Measurements from ENCODE around the gene DUSP22.

Gene DUSP22

GRCh38 chr6:328136-328670, 35.9 kb downstream of the DUSP22 start:
- no peaks in the 10 kb centered on the region for H3K4me1 Mint-ChIP-seq
- DNase-seq (ENCODE audit: low spot score in 2 of 2), result no peak
- no peaks in the 10 kb centered on the region for H3K36me3 Mint-ChIP-seq (ENCODE audit: insufficient read depth)
- H3K9me3 Mint-ChIP-seq, result no peaks in the 10 kb centered on the region
- H3K27me3 Mint-ChIP-seq, result no peaks in the 10 kb centered on the region
- no peak overlapping the region for H3K27ac Mint-ChIP-seq (ENCODE audit: low read depth)
- no peak for ATAC-seq (replicated peaks; ENCODE audit: extremely low read depth, poor library complexity, severe bottlenecking)
- H3K4me3 Mint-ChIP-seq, result no peak overlapping the region

GRCh38 chr6:328924-329323, 36.6 kb downstream of the DUSP22 start:
- H3K9me3 Mint-ChIP-seq, result no peaks in the 10 kb centered on the region
- DNase-seq (ENCODE audit: low spot score in 2 of 2), result no peak
- no peaks in the 10 kb centered on the region for H3K27me3 Mint-ChIP-seq

GRCh38 chr6:329888-330691, 37.8 kb downstream of the DUSP22 start:
- Mint-ChIP-seq H3K27ac (ENCODE audit: low read depth) (no peak overlapping the region), H3K9me3 (no peaks in the 10 kb centered on the region), H3K27me3 (no peaks in the 10 kb centered on the region), H3K4me3 (no peak overlapping the region), H3K4me1 (no peaks in the 10 kb centered on the region), H3K36me3 (ENCODE audit: insufficient read depth) (peaks cover under 1% of the 10 kb centered on the region)
- DNase-seq (ENCODE audit: low spot score in 2 of 2) (no peak), ATAC-seq (replicated peaks; ENCODE audit: extremely low read depth, poor library complexity, severe bottlenecking) (no peak)

More at GRCh38 chr6:328924-329323, 36.6 kb downstream of the DUSP22 start:
- no peak overlapping the region for H3K27ac Mint-ChIP-seq (ENCODE audit: low read depth)
- no peak overlapping the region for H3K4me3 Mint-ChIP-seq
- H3K4me1 Mint-ChIP-seq, result no peaks in the 10 kb centered on the region
- ATAC-seq (replicated peaks; ENCODE audit: extremely low read depth, poor library complexity, severe bottlenecking), result no peak
- H3K36me3 Mint-ChIP-seq (ENCODE audit: insufficient read depth), result no peaks in the 10 kb centered on the region

GRCh38 chr6:330948-331347, 38.7 kb downstream of the DUSP22 start:
- H3K27ac Mint-ChIP-seq (ENCODE audit: low read depth), result no peak overlapping the region
- no peak for DNase-seq (ENCODE audit: low spot score in 2 of 2)
- no peaks in the 10 kb centered on the region for H3K27me3 Mint-ChIP-seq
- no peaks in the 10 kb centered on the region for H3K9me3 Mint-ChIP-seq
- peaks cover 4% of the 10 kb centered on the region for H3K4me1 Mint-ChIP-seq
- ATAC-seq (replicated peaks; ENCODE audit: extremely low read depth, poor library complexity, severe bottlenecking), result no peak
- peaks cover 1% of the 10 kb centered on the region for H3K36me3 Mint-ChIP-seq (ENCODE audit: insufficient read depth)
- no peak overlapping the region for H3K4me3 Mint-ChIP-seq

GRCh38 chr6:331622-332521, 39.6 kb downstream of the DUSP22 start:
- Mint-ChIP-seq H3K4me3 (no peak overlapping the region), H3K4me1 (peaks cover 13% of the 10 kb centered on the region), H3K27ac (ENCODE audit: low read depth) (no peak overlapping the region), H3K9me3 (no peaks in the 10 kb centered on the region), H3K36me3 (ENCODE audit: insufficient read depth) (peaks cover 1% of the 10 kb centered on the region), H3K27me3 (no peaks in the 10 kb centered on the region)
- DNase-seq (ENCODE audit: low spot score in 2 of 2) (no peak), ATAC-seq (replicated peaks; ENCODE audit: extremely low read depth, poor library complexity, severe bottlenecking) (no peak)

- H3K27ac Mint-ChIP-seq (ENCODE audit: low read depth), result no peak overlapping the region
- no peaks in the 10 kb centered on the region for H3K27me3 Mint-ChIP-seq
- no peak for DNase-seq (ENCODE audit: low spot score in 2 of 2)
These were observed 40.4 kb downstream of the DUSP22 start for GRCh38 chr6:332671-333070.

GRCh38 chr6:333379-334002, 41.2 kb downstream of the DUSP22 start:
- peaks cover 1% of the 10 kb centered on the region for H3K36me3 Mint-ChIP-seq (ENCODE audit: insufficient read depth)
- DNase-seq (ENCODE audit: low spot score in 2 of 2) (no peak), ATAC-seq (replicated peaks; ENCODE audit: extremely low read depth, poor library complexity, severe bottlenecking) (no peak)
- H3K4me1 Mint-ChIP-seq, result peaks cover 28% of the 10 kb centered on the region
- no peak overlapping the region for H3K27ac Mint-ChIP-seq (ENCODE audit: low read depth)
- no peaks in the 10 kb centered on the region for H3K9me3 Mint-ChIP-seq
- no peak overlapping the region for H3K4me3 Mint-ChIP-seq
- no peaks in the 10 kb centered on the region for H3K27me3 Mint-ChIP-seq

More at GRCh38 chr6:332671-333070, 40.4 kb downstream of the DUSP22 start:
- ATAC-seq (replicated peaks; ENCODE audit: extremely low read depth, poor library complexity, severe bottlenecking), result no peak
- Mint-ChIP-seq H3K4me3 (no peak overlapping the region), H3K9me3 (no peaks in the 10 kb centered on the region), H3K36me3 (ENCODE audit: insufficient read depth) (peaks cover 1% of the 10 kb centered on the region), H3K4me1 (peaks cover 21% of the 10 kb centered on the region)

- no peak overlapping the region for H3K27ac Mint-ChIP-seq (ENCODE audit: low read depth)
- H3K9me3 Mint-ChIP-seq, result no peaks in the 10 kb centered on the region
These were observed 42.5 kb downstream of the DUSP22 start for GRCh38 chr6:334536-335510.

GRCh38 chr6:335572-335971, 43.3 kb downstream of the DUSP22 start:
- no peak for DNase-seq (ENCODE audit: low spot score in 2 of 2)
- Mint-ChIP-seq H3K27me3 (no peaks in the 10 kb centered on the region), H3K36me3 (ENCODE audit: insufficient read depth) (peaks cover 3% of the 10 kb centered on the region), H3K27ac (ENCODE audit: low read depth) (no peak overlapping the region), H3K9me3 (no peaks in the 10 kb centered on the region), H3K4me1 (peaks cover 48% of the 10 kb centered on the region), H3K4me3 (no peak overlapping the region)
- ATAC-seq (replicated peaks; ENCODE audit: extremely low read depth, poor library complexity, severe bottlenecking), result no peak

More at GRCh38 chr6:334536-335510, 42.5 kb downstream of the DUSP22 start:
- ATAC-seq (replicated peaks; ENCODE audit: extremely low read depth, poor library complexity, severe bottlenecking), result no peak
- Mint-ChIP-seq H3K36me3 (ENCODE audit: insufficient read depth) (peaks cover 1% of the 10 kb centered on the region), H3K4me3 (no peak overlapping the region), H3K27me3 (no peaks in the 10 kb centered on the region), H3K4me1 (peaks cover 41% of the 10 kb centered on the region)
- no peak for DNase-seq (ENCODE audit: low spot score in 2 of 2)

GRCh38 chr6:336159-337114, 44.1 kb downstream of the DUSP22 start:
- no peaks in the 10 kb centered on the region for H3K27me3 Mint-ChIP-seq
- ATAC-seq (replicated peaks; ENCODE audit: extremely low read depth, poor library complexity, severe bottlenecking), result peak; percentile 26

More at GRCh38 chr6:336159-337114, 44.1 kb downstream of the DUSP22 start:
- Mint-ChIP-seq H3K4me3 (no peak overlapping the region), H3K27ac (ENCODE audit: low read depth) (peak overlapping the region; percentile 2), H3K9me3 (no peaks in the 10 kb centered on the region), H3K4me1 (peaks cover 55% of the 10 kb centered on the region), H3K36me3 (ENCODE audit: insufficient read depth) (peaks cover 3% of the 10 kb centered on the region)
- no peak for DNase-seq (ENCODE audit: low spot score in 2 of 2)

All from central memory CD8-positive, alpha-beta T cell (primary cell).